GM18519 (cell line): ENCODE data around the gene PRSS1.
A peak's percentile ranks its signal among the peaks of the same experiment; 100 is the strongest.

ENCODE experiments used
- ATAC-seq: cut with Tn5 transposase; IDR thresholded peaks from one replicate; pipeline ENCODE4 v1.9.1; 2021; ENCODE audit warnings: mild to moderate bottlenecking, moderate library complexity; ENCODE audit not compliant: unreplicated experiment, low FRiP score

Gene PRSS1

DNA sequence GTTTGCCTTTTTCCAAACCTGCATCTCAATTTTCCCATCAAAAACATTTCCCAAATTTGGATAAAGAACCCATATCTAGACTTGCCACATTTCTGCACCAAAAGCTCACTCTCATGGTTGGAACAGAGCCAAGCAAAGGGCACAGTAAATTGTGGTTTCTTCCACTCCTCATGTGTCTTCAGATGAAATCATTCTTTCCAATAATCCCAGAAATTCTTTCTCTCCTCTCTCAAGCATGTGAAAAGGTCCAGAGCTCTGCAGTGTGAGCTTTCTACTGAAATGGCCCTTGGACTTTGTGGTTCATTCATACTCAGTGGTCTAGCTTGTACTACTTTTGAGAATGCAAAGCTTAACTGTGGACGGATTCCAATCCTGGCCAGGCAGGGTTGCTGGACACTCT, 41.3 kb downstream of the PRSS1 start:
- no peak for ATAC-seq

DNA sequence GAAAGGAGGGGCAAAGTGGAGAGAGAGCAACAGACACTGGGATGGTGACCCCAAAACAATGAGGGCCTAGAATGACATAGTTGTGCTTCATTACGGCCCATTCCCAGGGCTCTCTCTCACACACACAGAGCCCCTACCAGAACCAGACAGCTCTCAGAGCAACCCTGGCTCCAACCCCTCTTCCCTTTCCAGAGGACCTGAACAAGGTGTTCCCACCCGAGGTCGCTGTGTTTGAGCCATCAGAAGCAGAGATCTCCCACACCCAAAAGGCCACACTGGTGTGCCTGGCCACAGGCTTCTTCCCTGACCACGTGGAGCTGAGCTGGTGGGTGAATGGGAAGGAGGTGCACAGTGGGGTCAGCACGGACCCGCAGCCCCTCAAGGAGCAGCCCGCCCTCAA, 42.2 kb downstream of the PRSS1 start:
- ATAC-seq: no peak

DNA sequence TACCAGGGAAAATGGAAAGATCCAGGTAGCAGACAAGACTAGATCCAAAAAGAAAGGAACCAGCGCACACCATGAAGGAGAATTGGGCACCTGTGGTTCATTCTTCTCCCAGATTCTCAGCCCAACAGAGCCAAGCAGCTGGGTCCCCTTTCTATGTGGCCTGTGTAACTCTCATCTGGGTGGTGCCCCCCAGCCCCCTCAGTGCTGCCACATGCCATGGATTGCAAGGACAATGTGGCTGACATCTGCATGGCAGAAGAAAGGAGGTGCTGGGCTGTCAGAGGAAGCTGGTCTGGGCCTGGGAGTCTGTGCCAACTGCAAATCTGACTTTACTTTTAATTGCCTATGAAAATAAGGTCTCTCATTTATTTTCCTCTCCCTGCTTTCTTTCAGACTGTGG, 42.9 kb downstream of the PRSS1 start:
- ATAC-seq: no peak

DNA sequence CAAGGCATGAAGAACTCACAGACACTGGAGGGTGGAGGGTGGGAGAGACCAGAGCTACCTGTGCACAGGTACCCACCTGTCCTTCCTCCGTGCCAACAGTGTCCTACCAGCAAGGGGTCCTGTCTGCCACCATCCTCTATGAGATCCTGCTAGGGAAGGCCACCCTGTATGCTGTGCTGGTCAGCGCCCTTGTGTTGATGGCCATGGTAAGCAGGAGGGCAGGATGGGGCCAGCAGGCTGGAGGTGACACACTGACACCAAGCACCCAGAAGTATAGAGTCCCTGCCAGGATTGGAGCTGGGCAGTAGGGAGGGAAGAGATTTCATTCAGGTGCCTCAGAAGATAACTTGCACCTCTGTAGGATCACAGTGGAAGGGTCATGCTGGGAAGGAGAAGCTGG, 43.3 kb downstream of the PRSS1 start:
- no peak for ATAC-seq

DNA sequence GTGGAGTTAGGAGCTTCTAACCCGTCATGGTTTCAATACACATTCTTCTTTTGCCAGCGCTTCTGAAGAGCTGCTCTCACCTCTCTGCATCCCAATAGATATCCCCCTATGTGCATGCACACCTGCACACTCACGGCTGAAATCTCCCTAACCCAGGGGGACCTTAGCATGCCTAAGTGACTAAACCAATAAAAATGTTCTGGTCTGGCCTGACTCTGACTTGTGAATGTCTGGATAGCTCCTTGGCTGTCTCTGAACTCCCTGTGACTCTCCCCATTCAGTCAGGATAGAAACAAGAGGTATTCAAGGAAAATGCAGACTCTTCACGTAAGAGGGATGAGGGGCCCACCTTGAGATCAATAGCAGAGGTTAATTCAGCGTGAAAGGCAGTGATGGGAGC, 43.9 kb downstream of the PRSS1 start:
- no peak for ATAC-seq

DNA sequence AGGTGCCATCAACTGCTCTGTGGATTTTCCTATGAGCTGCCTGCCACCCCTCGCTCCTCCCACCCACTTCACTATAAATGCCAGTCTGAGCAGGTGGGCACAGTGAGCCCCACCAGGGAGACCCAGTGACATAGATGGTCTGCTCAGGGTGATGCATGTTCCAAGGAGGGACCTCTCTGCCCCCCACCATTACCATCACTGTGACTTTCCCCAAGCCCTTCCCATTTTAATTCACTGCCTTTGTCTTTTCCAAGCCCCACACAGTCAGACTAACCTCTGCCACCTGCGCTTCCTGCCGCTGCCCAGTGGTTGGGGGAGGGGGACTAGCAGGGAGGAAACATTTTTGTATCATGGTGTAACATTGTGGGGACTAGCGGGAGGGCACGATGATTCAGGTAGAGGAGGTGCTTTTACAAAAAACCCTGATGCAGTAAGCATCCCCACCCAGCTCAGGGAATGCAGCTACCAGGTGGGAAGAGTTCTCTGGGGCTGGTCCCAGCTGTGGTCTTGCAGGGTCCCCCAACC, 46.1 kb downstream of the PRSS1 start:
- ATAC-seq: no peak

DNA sequence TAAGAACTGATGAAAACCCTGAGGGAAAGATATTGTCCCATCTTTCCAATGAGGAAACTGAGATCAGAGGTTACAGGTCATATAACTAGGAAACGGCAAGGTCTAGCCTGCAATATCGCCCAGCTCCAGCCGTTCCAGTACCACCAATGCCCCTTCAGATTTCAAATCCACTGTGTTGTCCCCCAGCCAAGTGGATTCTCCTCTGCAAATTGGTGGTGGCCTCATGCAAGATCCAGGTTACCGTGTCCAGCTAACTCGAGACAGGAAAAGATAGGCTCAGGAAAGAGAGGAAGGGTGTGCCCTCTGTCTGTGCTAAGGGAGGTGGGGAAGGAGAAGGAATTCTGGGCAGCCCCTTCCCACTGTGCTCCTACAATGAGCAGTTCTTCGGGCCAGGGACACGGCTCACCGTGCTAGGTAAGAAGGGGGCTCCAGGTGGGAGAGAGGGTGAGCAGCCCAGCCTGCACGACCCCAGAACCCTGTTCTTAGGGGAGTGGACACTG, 46.8 kb downstream of the PRSS1 start:
- ATAC-seq: no peak

DNA sequence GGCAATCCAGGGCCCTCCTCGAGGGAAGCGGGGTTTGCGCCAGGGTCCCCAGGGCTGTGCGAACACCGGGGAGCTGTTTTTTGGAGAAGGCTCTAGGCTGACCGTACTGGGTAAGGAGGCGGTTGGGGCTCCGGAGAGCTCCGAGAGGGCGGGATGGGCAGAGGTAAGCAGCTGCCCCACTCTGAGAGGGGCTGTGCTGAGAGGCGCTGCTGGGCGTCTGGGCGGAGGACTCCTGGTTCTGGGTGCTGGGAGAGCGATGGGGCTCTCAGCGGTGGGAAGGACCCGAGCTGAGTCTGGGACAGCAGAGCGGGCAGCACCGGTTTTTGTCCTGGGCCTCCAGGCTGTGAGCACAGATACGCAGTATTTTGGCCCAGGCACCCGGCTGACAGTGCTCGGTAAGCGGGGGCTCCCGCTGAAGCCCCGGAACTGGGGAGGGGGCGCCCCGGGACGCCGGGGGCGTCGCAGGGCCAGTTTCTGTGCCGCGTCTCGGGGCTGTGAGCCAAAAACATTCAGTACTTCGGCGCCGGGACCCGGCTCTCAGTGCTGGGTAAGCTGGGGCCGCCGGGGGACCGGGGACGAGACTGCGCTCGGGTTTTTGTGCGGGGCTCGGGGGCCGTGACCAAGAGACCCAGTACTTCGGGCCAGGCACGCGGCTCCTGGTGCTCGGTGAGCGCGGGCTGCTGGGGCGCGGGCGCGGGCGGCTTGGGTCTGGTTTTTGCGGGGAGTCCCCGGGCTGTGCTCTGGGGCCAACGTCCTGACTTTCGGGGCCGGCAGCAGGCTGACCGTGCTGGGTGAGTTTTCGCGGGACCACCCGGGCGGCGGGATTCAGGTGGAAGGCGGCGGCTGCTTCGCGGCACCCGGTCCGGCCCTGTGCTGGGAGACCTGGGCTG, 47.5 kb downstream of the PRSS1 start:
- peak; percentile 29 for ATAC-seq

DNA sequence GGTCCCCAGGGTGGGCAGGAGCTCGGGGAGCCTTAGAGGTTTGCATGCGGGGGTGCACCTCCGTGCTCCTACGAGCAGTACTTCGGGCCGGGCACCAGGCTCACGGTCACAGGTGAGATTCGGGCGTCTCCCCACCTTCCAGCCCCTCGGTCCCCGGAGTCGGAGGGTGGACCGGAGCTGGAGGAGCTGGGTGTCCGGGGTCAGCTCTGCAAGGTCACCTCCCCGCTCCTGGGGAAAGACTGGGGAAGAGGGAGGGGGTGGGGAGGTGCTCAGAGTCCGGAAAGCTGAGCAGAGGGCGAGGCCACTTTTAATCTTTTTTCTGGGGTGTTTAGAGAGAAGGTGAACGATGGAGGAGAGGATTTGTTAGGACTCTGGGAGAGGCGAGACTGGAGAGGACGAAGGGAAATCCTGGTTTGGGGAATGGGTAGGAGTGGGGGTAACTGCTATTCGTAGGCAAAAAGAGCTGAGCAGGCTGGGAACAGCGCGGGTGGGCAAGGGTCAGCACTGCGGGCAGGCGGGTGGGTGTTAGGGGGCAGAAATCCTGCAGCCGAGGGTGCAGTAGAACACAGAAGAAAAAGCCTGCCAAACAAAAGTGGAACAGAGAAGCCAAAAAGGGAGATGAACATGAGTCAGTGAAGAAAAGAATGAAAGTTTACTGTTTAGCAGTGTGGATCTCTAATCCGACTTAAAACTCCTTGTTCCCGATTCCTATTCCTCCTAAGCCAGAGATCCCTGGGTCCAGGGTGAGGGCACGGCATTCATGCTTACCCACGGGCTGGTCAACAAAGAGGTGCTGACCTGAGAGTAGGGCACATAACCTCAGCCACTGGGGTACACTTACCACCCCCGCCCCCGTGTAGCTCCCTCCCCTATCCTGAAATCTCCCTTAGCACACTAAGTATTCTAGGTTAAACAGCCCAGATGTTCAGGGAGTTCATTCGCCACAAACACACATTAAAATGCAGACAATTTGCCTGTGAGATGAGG, 48.4 kb downstream of the PRSS1 start:
- peak; percentile 6 for ATAC-seq

DNA sequence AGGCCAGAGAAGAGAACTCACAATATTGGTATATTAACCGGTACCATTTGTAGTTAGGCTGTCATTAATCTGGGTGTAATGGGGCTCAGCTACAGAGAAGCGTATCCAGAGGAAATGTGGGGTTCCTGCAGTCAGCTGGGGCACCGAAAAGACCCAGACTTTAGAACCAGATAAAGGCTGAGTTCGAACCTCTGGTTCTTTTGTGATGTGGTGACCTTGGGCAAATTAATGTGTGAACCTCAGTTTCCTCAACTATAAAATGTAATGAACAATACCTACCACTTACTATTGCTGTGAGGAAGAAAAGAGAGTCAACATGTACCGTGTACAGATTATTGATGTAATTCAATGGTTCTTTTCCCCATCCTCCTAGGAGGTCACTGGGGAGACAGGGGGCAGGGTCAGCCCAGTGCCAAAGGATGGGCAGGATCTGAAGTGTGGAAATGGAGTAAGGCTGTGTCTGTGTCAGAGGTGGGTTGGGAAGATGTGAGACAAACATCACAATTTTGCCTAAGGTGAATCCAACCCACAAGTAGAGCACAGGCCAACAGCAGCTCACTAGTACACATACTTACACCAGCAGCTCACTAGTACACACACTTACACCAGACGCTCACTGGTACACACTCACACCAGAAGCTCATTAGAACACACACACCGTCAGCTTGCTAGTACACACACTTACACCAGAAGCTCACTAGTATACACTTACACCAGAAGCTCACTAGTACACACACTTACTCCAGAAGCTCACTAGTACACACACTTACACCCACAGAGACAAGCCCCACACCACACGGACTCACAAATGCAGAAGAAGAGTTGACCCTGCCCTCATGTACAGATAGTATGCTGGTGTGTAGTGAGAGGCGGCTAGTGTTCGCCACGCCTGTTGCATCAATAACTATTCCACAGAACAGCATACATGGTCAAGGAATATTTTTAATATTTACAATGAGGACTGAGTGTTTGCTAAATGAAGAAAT, 49.5 kb downstream of the PRSS1 start:
- ATAC-seq: no peak

DNA sequence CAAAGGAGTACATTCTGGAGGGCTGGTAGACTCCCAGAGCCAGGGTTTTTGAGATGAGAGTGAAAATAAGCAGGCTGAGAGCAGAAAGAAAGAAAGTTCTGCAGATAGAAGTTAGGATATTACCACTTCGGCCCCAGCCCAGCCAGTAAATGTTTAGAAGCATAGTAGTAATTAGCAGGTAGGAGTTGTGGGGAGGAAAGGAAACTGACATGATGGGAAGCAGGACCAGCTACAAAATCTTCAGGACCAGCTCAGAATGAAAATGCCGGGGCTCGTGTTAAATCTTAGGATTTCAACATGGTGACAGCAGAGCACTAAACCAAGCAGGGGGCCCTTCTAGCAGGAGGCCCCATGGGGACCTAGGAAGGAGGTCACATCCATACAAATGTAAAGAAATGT, 50.2 kb downstream of the PRSS1 start:
- ATAC-seq: no peak

DNA sequence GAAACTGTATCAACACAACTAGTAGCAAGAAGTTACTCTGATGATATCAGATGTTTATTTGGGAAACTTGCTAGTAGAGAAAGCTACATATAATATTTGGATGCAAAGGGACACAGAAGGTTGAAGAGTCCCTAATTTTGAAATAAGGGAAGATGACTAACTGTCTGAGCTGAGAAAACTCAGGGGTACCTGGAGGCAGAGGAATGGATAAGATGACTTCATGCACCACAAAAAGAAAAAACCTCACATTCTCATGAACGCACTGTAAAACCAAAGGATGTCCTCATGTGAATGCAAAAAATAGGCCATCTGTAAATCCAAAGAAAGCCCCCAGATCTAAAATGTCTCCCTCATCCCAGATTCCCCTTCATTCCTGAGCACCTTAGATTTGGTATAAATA, 50.8 kb downstream of the PRSS1 start:
- no peak for ATAC-seq

DNA sequence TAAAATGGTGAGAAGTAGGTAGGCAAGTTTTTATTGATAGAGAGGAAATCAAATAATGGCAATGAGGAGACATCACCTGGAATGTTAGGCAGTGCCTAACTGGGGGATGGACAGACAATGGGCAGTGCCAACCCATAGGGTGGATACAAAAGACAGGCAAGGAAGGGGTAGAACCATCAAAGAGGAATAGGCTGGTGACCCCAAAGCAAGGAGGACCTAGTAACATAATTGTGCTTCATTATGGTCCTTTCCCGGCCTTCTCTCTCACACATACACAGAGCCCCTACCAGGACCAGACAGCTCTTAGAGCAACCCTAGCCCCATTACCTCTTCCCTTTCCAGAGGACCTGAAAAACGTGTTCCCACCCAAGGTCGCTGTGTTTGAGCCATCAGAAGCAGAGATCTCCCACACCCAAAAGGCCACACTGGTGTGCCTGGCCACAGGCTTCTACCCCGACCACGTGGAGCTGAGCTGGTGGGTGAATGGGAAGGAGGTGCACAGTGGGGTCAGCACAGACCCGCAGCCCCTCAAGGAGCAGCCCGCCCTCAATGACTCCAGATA, 51.5 kb downstream of the PRSS1 start:
- no peak for ATAC-seq

DNA sequence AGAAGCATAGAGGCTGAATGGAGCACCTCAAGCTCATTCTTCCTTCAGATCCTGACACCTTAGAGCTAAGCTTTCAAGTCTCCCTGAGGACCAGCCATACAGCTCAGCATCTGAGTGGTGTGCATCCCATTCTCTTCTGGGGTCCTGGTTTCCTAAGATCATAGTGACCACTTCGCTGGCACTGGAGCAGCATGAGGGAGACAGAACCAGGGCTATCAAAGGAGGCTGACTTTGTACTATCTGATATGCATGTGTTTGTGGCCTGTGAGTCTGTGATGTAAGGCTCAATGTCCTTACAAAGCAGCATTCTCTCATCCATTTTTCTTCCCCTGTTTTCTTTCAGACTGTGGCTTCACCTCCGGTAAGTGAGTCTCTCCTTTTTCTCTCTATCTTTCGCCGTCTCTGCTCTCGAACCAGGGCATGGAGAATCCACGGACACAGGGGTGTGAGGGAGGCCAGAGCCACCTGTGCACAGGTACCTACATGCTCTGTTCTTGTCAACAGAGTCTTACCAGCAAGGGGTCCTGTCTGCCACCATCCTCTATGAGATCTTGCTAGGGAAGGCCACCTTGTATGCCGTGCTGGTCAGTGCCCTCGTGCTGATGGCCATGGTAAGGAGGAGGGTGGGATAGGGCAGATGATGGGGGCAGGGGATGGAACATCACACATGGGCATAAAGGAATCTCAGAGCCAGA, 52.5 kb downstream of the PRSS1 start:
- ATAC-seq: no peak

DNA sequence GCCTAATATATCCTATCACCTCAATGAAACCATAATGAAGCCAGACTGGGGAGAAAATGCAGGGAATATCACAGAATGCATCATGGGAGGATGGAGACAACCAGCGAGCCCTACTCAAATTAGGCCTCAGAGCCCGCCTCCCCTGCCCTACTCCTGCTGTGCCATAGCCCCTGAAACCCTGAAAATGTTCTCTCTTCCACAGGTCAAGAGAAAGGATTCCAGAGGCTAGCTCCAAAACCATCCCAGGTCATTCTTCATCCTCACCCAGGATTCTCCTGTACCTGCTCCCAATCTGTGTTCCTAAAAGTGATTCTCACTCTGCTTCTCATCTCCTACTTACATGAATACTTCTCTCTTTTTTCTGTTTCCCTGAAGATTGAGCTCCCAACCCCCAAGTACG, 53.0 kb downstream of the PRSS1 start:
- no peak for ATAC-seq
